HUES6 (cell line): ENCODE data around the gene SLCO1C1.

Experiments used
- H3K27ac ChIP-seq: 2 replicates; pipeline ENCODE4 v1.7.0; 2013; ENCODE audit warnings: low read depth, mild to moderate bottlenecking, low read length, inconsistent platforms
- H3K27me3 ChIP-seq: 2 replicates; pipeline ENCODE4 v1.6.1; 2013; ENCODE audit warnings: low read length; ENCODE audit not compliant: control insufficient read depth, insufficient read depth
- H3K36me3 ChIP-seq: 2 replicates; pipeline ENCODE4 v1.6.1; 2013; ENCODE audit warnings: low read length; ENCODE audit not compliant: control insufficient read depth, insufficient read depth
- H3K4me1 ChIP-seq: 2 replicates; pipeline ENCODE4 v1.6.1; 2013; ENCODE audit warnings: low read length; ENCODE audit not compliant: control insufficient read depth, insufficient read depth
- H3K4me3 ChIP-seq: 2 replicates; pipeline ENCODE4 v1.5.1; 2013; ENCODE audit warnings: low read depth, low read length
- H3K9ac ChIP-seq: one replicate; pipeline ENCODE4 v1.6.1; 2013; ENCODE audit warnings: mild to moderate bottlenecking, low read length
- H3K9me3 ChIP-seq: 2 replicates; pipeline ENCODE4 v1.6.1; 2013; ENCODE audit warnings: low read depth, low read length; ENCODE audit not compliant: control insufficient read depth, insufficient read depth

Gene SLCO1C1

GRCh38 chr12:20695232-20695631, at the start of gene SLCO1C1:
Gene SLCO1C1, plus strand, starts transcription at chr12:20695332. Its CDS starts 4,245 bp downstream, at chr12:20699577.
- no peaks in the 10 kb centered on the region for H3K27me3 ChIP-seq
- no peak within 1 kb of the TSS for H3K9ac ChIP-seq
- H3K36me3 ChIP-seq: no peaks in the 10 kb centered on the region
- H3K4me1 ChIP-seq: peaks cover 18% of the 10 kb centered on the region
- no peak within 1 kb of the TSS for H3K27ac ChIP-seq
- no peaks in the 10 kb centered on the region for H3K9me3 ChIP-seq
- peak within 1 kb of the TSS; percentile 14; the same call in 1 of the 2 replicates for H3K4me3 ChIP-seq

- H3K27me3 ChIP-seq: no peaks in the 10 kb centered on the region
- no peak overlapping the region for H3K4me3 ChIP-seq
- H3K27ac ChIP-seq: no peak overlapping the region
- H3K36me3 ChIP-seq: no peaks in the 10 kb centered on the region
- H3K9me3 ChIP-seq: no peaks in the 10 kb centered on the region
- H3K9ac ChIP-seq: no peak overlapping the region
- H3K4me1 ChIP-seq: no peaks in the 10 kb centered on the region
These were observed 48.8 kb upstream of the SLCO1C1 start for GRCh38 chr12:20646239-20646827.

- H3K36me3 ChIP-seq: no peaks in the 10 kb centered on the region
- H3K4me3 ChIP-seq: no peak overlapping the region
- H3K27ac ChIP-seq: no peak overlapping the region
These were observed 41.3 kb upstream of the SLCO1C1 start for GRCh38 chr12:20653871-20654270.

GRCh38 chr12:20656600-20656999, 38.5 kb upstream of the SLCO1C1 start:
- H3K9ac ChIP-seq: no peak overlapping the region
- H3K4me1 ChIP-seq: no peaks in the 10 kb centered on the region
- no peak overlapping the region for H3K27ac ChIP-seq
- H3K4me3 ChIP-seq: no peak overlapping the region
- H3K27me3 ChIP-seq: no peaks in the 10 kb centered on the region
- H3K36me3 ChIP-seq: no peaks in the 10 kb centered on the region
- H3K9me3 ChIP-seq: peaks cover 21% of the 10 kb centered on the region

More at GRCh38 chr12:20653871-20654270, 41.3 kb upstream of the SLCO1C1 start:
- no peaks in the 10 kb centered on the region for H3K4me1 ChIP-seq
- no peaks in the 10 kb centered on the region for H3K9me3 ChIP-seq
- H3K27me3 ChIP-seq: no peaks in the 10 kb centered on the region
- H3K9ac ChIP-seq: no peak overlapping the region

GRCh38 chr12:20657496-20657895, 37.6 kb upstream of the SLCO1C1 start:
- Histone ChIP-seq H3K27me3 (no peaks in the 10 kb centered on the region), H3K9ac (no peak overlapping the region), H3K36me3 (no peaks in the 10 kb centered on the region), H3K4me3 (no peak overlapping the region), H3K4me1 (no peaks in the 10 kb centered on the region), H3K9me3 (peaks cover 30% of the 10 kb centered on the region), H3K27ac (no peak overlapping the region)

GRCh38 chr12:20681334-20681733, 13.8 kb upstream of the SLCO1C1 start:
- no peaks in the 10 kb centered on the region for H3K9me3 ChIP-seq
- H3K36me3 ChIP-seq: no peaks in the 10 kb centered on the region
- no peaks in the 10 kb centered on the region for H3K27me3 ChIP-seq
- H3K27ac ChIP-seq: no peak overlapping the region
- no peak overlapping the region for H3K9ac ChIP-seq
- H3K4me1 ChIP-seq: no peaks in the 10 kb centered on the region
- no peak overlapping the region for H3K4me3 ChIP-seq

GRCh38 chr12:20696181-20696905, 1.2 kb downstream of the SLCO1C1 start:
- Histone ChIP-seq H3K27me3 (no peaks in the 10 kb centered on the region), H3K36me3 (no peaks in the 10 kb centered on the region), H3K27ac (no peak overlapping the region), H3K9me3 (no peaks in the 10 kb centered on the region), H3K9ac (no peak overlapping the region), H3K4me3 (no peak overlapping the region), H3K4me1 (peaks cover 18% of the 10 kb centered on the region)

GRCh38 chr12:20701106-20701505, 6.0 kb downstream of the SLCO1C1 start:
- no peaks in the 10 kb centered on the region for H3K36me3 ChIP-seq
- no peak overlapping the region for H3K27ac ChIP-seq
- H3K9me3 ChIP-seq: no peaks in the 10 kb centered on the region
- H3K27me3 ChIP-seq: no peaks in the 10 kb centered on the region
- peaks cover 7% of the 10 kb centered on the region; the same call in 1 of the 2 replicates for H3K4me1 ChIP-seq
- no peak overlapping the region for H3K4me3 ChIP-seq
- no peak overlapping the region for H3K9ac ChIP-seq

- H3K27me3 ChIP-seq: no peaks in the 10 kb centered on the region
- H3K4me3 ChIP-seq: no peak overlapping the region
- no peaks in the 10 kb centered on the region for H3K4me1 ChIP-seq
- H3K9me3 ChIP-seq: no peaks in the 10 kb centered on the region
- H3K36me3 ChIP-seq: no peaks in the 10 kb centered on the region
- H3K27ac ChIP-seq: no peak overlapping the region
- no peak overlapping the region for H3K9ac ChIP-seq
These were observed 9.7 kb downstream of the SLCO1C1 start for GRCh38 chr12:20704860-20705259.

- Histone ChIP-seq H3K4me3 (no peak overlapping the region), H3K27ac (no peak overlapping the region), H3K4me1 (peaks cover 7% of the 10 kb centered on the region; the same call in 1 of the 2 replicates)
These were observed 16.7 kb downstream of the SLCO1C1 start for GRCh38 chr12:20711846-20712245.

GRCh38 chr12:20716037-20716436, 20.9 kb downstream of the SLCO1C1 start:
- Histone ChIP-seq H3K9me3 (no peaks in the 10 kb centered on the region), H3K27me3 (no peaks in the 10 kb centered on the region), H3K36me3 (no peaks in the 10 kb centered on the region), H3K4me3 (no peak overlapping the region), H3K9ac (no peak overlapping the region), H3K4me1 (peaks cover 7% of the 10 kb centered on the region; the same call in 1 of the 2 replicates), H3K27ac (no peak overlapping the region)

More at GRCh38 chr12:20711846-20712245, 16.7 kb downstream of the SLCO1C1 start:
- Histone ChIP-seq H3K36me3 (no peaks in the 10 kb centered on the region), H3K9me3 (no peaks in the 10 kb centered on the region), H3K27me3 (no peaks in the 10 kb centered on the region), H3K9ac (no peak overlapping the region)
